IMR-90 (cell line): Measurements from ENCODE around the gene GRK5. TPM values are rescaled to one million over a fixed set of nuclear protein-coding genes. Genes with fewer than 3 reads are reported as not detected.

Experiments
- ATAC-seq: fragments of 200-7000 bp; cut with Tn5 transposase; 2 replicates; pipeline ENCODE4 v1.9.1; 2020; ENCODE audit warnings: low read depth, mild to moderate bottlenecking, moderate library complexity
- BruUV-seq: library from RNA; stranded (reverse); fragments of 400-500 nt; replicated peaks from 2 replicates; lab custom pipeline; 2021; lab: Mats Ljungman, UMichigan
- CTCF ChIA-PET: fragments of 300-600 bp; formaldehyde crosslinking; extraction: SDS; loops from one replicate; lab custom pipeline; 2021; ENCODE audit warnings: antibody characterized with exemption; lab: Yijun Ruan, JAX
- POLR2A ChIA-PET: fragments of 300-600 bp; sonication (Branson Sonifier 250); formaldehyde crosslinking; loops from one replicate; lab custom pipeline; 2022; ENCODE audit warnings: antibody characterized with exemption; ENCODE audit not compliant: unreplicated experiment; lab: Charles Lee
- DNase-seq: peaks from one replicate; pipeline ENCODE4 v3.0.0; 2013
- H2AFZ ChIP-seq: replicated peaks from 2 replicates; pipeline ENCODE3; 2013; ENCODE audit warnings: low read length, mild to moderate bottlenecking; ENCODE audit not compliant: poor library complexity
- H2AK5ac ChIP-seq: 2 replicates; pipeline ENCODE4 v1.6.1; 2013; ENCODE audit warnings: low read depth, low read length, inconsistent platforms
- H2AK9ac ChIP-seq: replicated peaks from 2 replicates; pipeline ENCODE3; 2013; ENCODE audit warnings: mild to moderate bottlenecking, low read depth, low read length, moderate library complexity; ENCODE audit not compliant: poor library complexity
- H2BK120ac ChIP-seq: 2 replicates; pipeline ENCODE4 v1.6.1; 2013; ENCODE audit warnings: low read depth, low read length, inconsistent platforms
- H2BK15ac ChIP-seq: 3 replicates; pipeline ENCODE4 v1.6.1; 2013; ENCODE audit warnings: low read depth, low read length, inconsistent platforms
- H2BK20ac ChIP-seq: 2 replicates; pipeline ENCODE4 v1.6.1; 2013; ENCODE audit warnings: low read depth, mild to moderate bottlenecking, inconsistent platforms, low read length, moderate library complexity
- H2BK5ac ChIP-seq: 2 replicates; pipeline ENCODE4 v1.6.1; 2013; ENCODE audit warnings: mild to moderate bottlenecking, low read depth, low read length, inconsistent platforms; ENCODE audit not compliant: poor library complexity, severe bottlenecking
- H3K14ac ChIP-seq: replicated peaks from 2 replicates; pipeline ENCODE4 v1.6.1; 2013; ENCODE audit warnings: low read depth, low read length, inconsistent platforms
- H3K18ac ChIP-seq: 2 replicates; pipeline ENCODE4 v1.6.1; 2013; ENCODE audit warnings: low read depth, low read length, control low read depth
- H3K23ac ChIP-seq: 2 replicates; pipeline ENCODE4 v1.6.1; 2013; ENCODE audit warnings: low read depth, low read length, inconsistent platforms
- H3K27ac ChIP-seq: 2 replicates; pipeline ENCODE4 v1.5.1; 2013; ENCODE audit warnings: mild to moderate bottlenecking, control low read depth, low read length; ENCODE audit not compliant: insufficient read depth
- H3K27me3 ChIP-seq: 2 replicates; pipeline ENCODE4 v1.6.1; 2013; ENCODE audit warnings: low read length; ENCODE audit not compliant: control insufficient read depth, insufficient read depth
- H3K36me3 ChIP-seq: 2 replicates; pipeline ENCODE4 v1.6.1; 2013; ENCODE audit warnings: low read length, mixed read lengths; ENCODE audit not compliant: control insufficient read depth, insufficient read depth
- H3K4ac ChIP-seq: 2 replicates; pipeline ENCODE4 v1.6.1; 2013; ENCODE audit warnings: low read depth, low read length, inconsistent platforms
- H3K4me1 ChIP-seq: 2 replicates; pipeline ENCODE4 v1.6.1; 2013; ENCODE audit warnings: low read length, mixed read lengths; ENCODE audit not compliant: control insufficient read depth, insufficient read depth
- H3K4me2 ChIP-seq: 2 replicates; pipeline ENCODE4 v1.6.1; 2013; ENCODE audit warnings: low read depth, mild to moderate bottlenecking, control low read depth, low read length, moderate library complexity
- H3K4me3 ChIP-seq: 2 replicates; pipeline ENCODE4 v1.5.1; 2013; ENCODE audit warnings: low read depth, mild to moderate bottlenecking, control low read depth, low read length, moderate library complexity; ENCODE audit not compliant: insufficient read depth
- H3K56ac ChIP-seq: 2 replicates; pipeline ENCODE4 v1.6.1; 2013; ENCODE audit warnings: low read length, inconsistent platforms; ENCODE audit not compliant: insufficient read depth; ENCODE audit errors: extremely low read depth
- H3K79me1 ChIP-seq, 2 experiments: 2 replicates each; pipeline ENCODE4 v1.6.1; 2013; ENCODE audit warnings: low read length in 2 of 2, inconsistent platforms in 1 of 2, low read depth in 1 of 2
- H3K9ac ChIP-seq: 2 replicates; pipeline ENCODE4 v1.6.1; 2013; ENCODE audit warnings: low read depth, low read length, control low read depth
- H3K9me1 ChIP-seq: 2 replicates; pipeline ENCODE4 v1.6.1; 2013; ENCODE audit warnings: low read length, inconsistent platforms; ENCODE audit not compliant: insufficient read depth
- H3K9me3 ChIP-seq: 2 replicates; pipeline ENCODE4 v1.6.1; 2013; ENCODE audit warnings: low read length; ENCODE audit not compliant: control insufficient read depth, insufficient read depth
- H4K20me1 ChIP-seq: 2 replicates; pipeline ENCODE4 v1.6.1; 2013; ENCODE audit warnings: low read length, inconsistent platforms; ENCODE audit not compliant: insufficient read depth
- H4K5ac ChIP-seq: 2 replicates; pipeline ENCODE4 v1.6.1; 2013; ENCODE audit warnings: mild to moderate bottlenecking, low read depth, low read length, control low read depth
- H4K8ac ChIP-seq, 2 experiments: 2 replicates each; pipeline ENCODE4 v1.6.1; 2013; ENCODE audit warnings: low read depth in 2 of 2, low read length in 2 of 2, control low read depth in 1 of 2, inconsistent platforms in 1 of 2
- H4K91ac ChIP-seq: 2 replicates; pipeline ENCODE4 v1.6.1; 2013; ENCODE audit warnings: low read depth, low read length, inconsistent platforms; ENCODE audit not compliant: insufficient read depth
- BHLHE40 ChIP-seq: fragments of 150-350 bp; IDR thresholded peaks from 2 replicates; pipeline ENCODE4 v1.6.1; 2016; ENCODE audit warnings: mild to moderate bottlenecking, low read depth, low read length
- CHD1 ChIP-seq: IDR thresholded peaks from 2 replicates; pipeline ENCODE4 v1.6.1; 2012; ENCODE audit warnings: low read depth, low read length, improper control_type of control experiment
- CTCF ChIP-seq: conservative IDR thresholded peaks from 2 replicates; pipeline ENCODE4 v1.5.1; 2012; ENCODE audit warnings: mild to moderate bottlenecking, low read depth, low read length, improper control_type of control experiment
- ELK1 ChIP-seq: fragments of 150-350 bp; IDR thresholded peaks from 2 replicates; pipeline ENCODE4 v1.6.1; 2016; ENCODE audit warnings: low read depth, mild to moderate bottlenecking, low read length, moderate library complexity, borderline replicate concordance
- FOS ChIP-seq: fragments of 150-350 bp; IDR thresholded peaks from 2 replicates; pipeline ENCODE4 v1.6.1; 2016; ENCODE audit warnings: low read depth, low read length
- MAFK ChIP-seq: IDR thresholded peaks from 2 replicates; pipeline ENCODE4 v1.6.1; 2012; ENCODE audit warnings: low read depth, low read length, improper control_type of control experiment
- MAZ ChIP-seq: IDR thresholded peaks from 2 replicates; pipeline ENCODE4 v1.6.1; 2012; ENCODE audit warnings: low read depth, mild to moderate bottlenecking, low read length, improper control_type of control experiment, moderate library complexity, borderline replicate concordance
- MXI1 ChIP-seq: IDR thresholded peaks from 2 replicates; pipeline ENCODE4 v1.6.1; 2012; ENCODE audit warnings: low read depth, mild to moderate bottlenecking, low read length, moderate library complexity, borderline replicate concordance
- NFE2L2 ChIP-seq: fragments of 150-350 bp; IDR thresholded peaks from 2 replicates; pipeline ENCODE4 v1.6.1; 2016; ENCODE audit warnings: low read depth, mild to moderate bottlenecking, low read length
- POLR2A ChIP-seq: IDR thresholded peaks from 2 replicates; pipeline ENCODE4 v1.6.1; 2012; ENCODE audit warnings: mild to moderate bottlenecking, low read depth, low read length
- RCOR1 ChIP-seq: IDR thresholded peaks from 2 replicates; pipeline ENCODE4 v1.6.1; 2012; ENCODE audit warnings: mild to moderate bottlenecking, low read length, improper control_type of control experiment; ENCODE audit not compliant: insufficient replicate concordance
- RFX5 ChIP-seq: IDR thresholded peaks from 2 replicates; pipeline ENCODE4 v1.8.0; 2012; ENCODE audit warnings: low read depth, mild to moderate bottlenecking, low read length, moderate library complexity
- SMC3 ChIP-seq: fragments of 150-350 bp; IDR thresholded peaks from 2 replicates; pipeline ENCODE4 v1.6.1; 2016; ENCODE audit warnings: low read depth, mild to moderate bottlenecking, antibody characterized with exemption, low read length, moderate library complexity
- USF2 ChIP-seq: fragments of 150-350 bp; IDR thresholded peaks from 2 replicates; pipeline ENCODE4 v1.6.1; 2017; ENCODE audit warnings: mild to moderate bottlenecking, antibody characterized with exemption, low read length, low read depth
- whole genome bisulfite sequencing, 2 experiments: methylation state at CpG; one replicate each; pipeline versions ENCODE4 v1.1.5 to v1.1.7; 2013; ENCODE audit warnings: missing lambda C conversion rate in 2 of 2; ENCODE audit not compliant: insufficient read length in 1 of 2; ENCODE audit errors: extremely low coverage in 2 of 2; 5-methylcytosine and 5-hydroxymethylcytosine counted together
- dilution Hi-C: fragments of 300-500 bp; cut with HindIII; formaldehyde crosslinking; loops from one replicate; pipeline ENCODE4 v1.14.3; 2018; ENCODE audit warnings: low sequenced_read_pairs; ENCODE audit not compliant: unreplicated experiment
- in situ Hi-C: fragments of 300-500 bp; cut with MboI; formaldehyde crosslinking; loops from 3 replicates; pipeline ENCODE4 v1.14.3; 2019; ENCODE audit warnings: low sequenced_read_pairs, inconsistent platforms, mixed read lengths
- intact Hi-C: fragments of 100-400 bp; cut with micrococcal nuclease; formaldehyde crosslinking; loops from 2 replicates; pipeline ENCODE4 v1.10.0; 2022
- polyA plus RNA-seq, 3 experiments: library from polyadenylated mRNA; depleted of rRNA; stranded (reverse); fragments of >200 nt; gene quantifications; 2 replicates each; pipeline ENCODE4 v1.2.3, GENCODE V29; 2012; ENCODE audit warnings: low replicate concordance in 1 of 3
- total RNA-seq: library from RNA; depleted of rRNA; stranded (reverse); fragments of >200 nt; gene quantifications from 2 replicates; pipeline ENCODE4 v1.2.3, GENCODE V29; 2012

Gene GRK5
- total and polyA plus RNA-seq, 2 of the 4 experiments (the other 2 are of a cell fraction): 12.9 to 16.3 TPM

GRCh38 chr10:119396008-119396708, 188.8 kb downstream of the GRK5 start:
- peaks cover 27% of the 10 kb centered on the region for H3K9me1 ChIP-seq
- H3K14ac ChIP-seq: no peak overlapping the region
- peaks cover under 1% of the 10 kb centered on the region for H4K20me1 ChIP-seq
- ATAC-seq: no peak
- no peak overlapping the region for H3K56ac ChIP-seq
- no peak overlapping the region for H3K4me2 ChIP-seq
- no peak overlapping the region for H2BK20ac ChIP-seq
- ChIA-PET POLR2A (no interaction called here), CTCF (no interaction called here)
- 0 out of 2 replicates have a peak overlapping the region, but pooled peaks have one; percentile 35 for H3K4ac ChIP-seq
- H2AFZ ChIP-seq: no peak overlapping the region
- no peaks in the 10 kb centered on the region for H3K27me3 ChIP-seq
- H3K9ac ChIP-seq: no peak overlapping the region
- intact Hi-C loops: no loop called here
- no peak overlapping the region for H3K23ac ChIP-seq
- H3K9me3 ChIP-seq: no peaks in the 10 kb centered on the region
- no peak overlapping the region for H3K27ac ChIP-seq
- no peak overlapping the region for H2BK5ac ChIP-seq
- 92% methylated on average over 4 of the region's 10 CpGs; no CpG with 5 or more reads in 1 of the 2 experiments for WGBS, 2 experiments
- H3K4me3 ChIP-seq: no peak overlapping the region
- no peak for TF ChIP-seq ELK1
- no peak for TF ChIP-seq RFX5
- no peak for TF ChIP-seq POLR2A
- no peak for TF ChIP-seq MAZ
- TF ChIP-seq SMC3: no peak
- TF ChIP-seq RCOR1: no peak
- no peak for TF ChIP-seq CTCF
- no peak for TF ChIP-seq MXI1
- TF ChIP-seq USF2: no peak
- TF ChIP-seq MAFK: no peak
- no peak for TF ChIP-seq BHLHE40
- no peak for TF ChIP-seq CHD1
- TF ChIP-seq FOS: no peak
- TF ChIP-seq NFE2L2: no peak
- H2BK15ac ChIP-seq: no peak overlapping the region
- no peak for DNase-seq
- no peak overlapping the region for H2AK9ac ChIP-seq
- peaks cover 24 to 68% of the 10 kb centered on the region in 2 experiments for H3K79me1 ChIP-seq
- no peak overlapping the region for H4K8ac ChIP-seq
- dilution Hi-C loops: no loop called here
- H2AK5ac ChIP-seq: no peak overlapping the region
- no TSS peak for BruUV-seq
- in situ Hi-C loops: no loop called here
- no peak overlapping the region for H2BK120ac ChIP-seq
- H3K18ac ChIP-seq: no peak overlapping the region
- no peak overlapping the region for H4K91ac ChIP-seq
- H4K5ac ChIP-seq: no peak overlapping the region
- H3K4me1 ChIP-seq: peaks cover 26% of the 10 kb centered on the region
- peaks cover 57% of the 10 kb centered on the region for H3K36me3 ChIP-seq
